ENCODE data around the gene PRKCH.

PRKCH gene

DNA sequence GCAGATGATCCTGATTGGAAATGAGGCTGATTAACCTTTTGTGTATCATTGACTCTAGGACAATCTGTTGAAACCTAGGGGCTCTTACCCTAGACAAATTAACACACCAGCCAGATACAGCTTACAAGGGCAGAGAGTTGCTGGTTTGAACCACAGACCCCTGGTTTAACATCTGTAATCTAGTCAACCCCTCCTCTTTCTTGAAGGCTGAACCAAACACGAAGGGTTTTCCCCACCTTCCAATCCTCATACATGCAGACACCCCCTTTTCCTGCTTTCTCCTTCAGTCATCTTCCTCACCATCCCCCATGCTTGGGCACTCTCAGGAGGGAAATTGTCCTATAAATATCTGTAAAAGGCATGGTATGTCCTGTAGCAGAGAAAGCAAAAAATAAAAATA is 247.9 kb downstream of the PRKCH start:
- no peak for DNase-seq (ENCODE audit: low spot score)

- DNase-seq (ENCODE audit: low spot score): peak; percentile 73
These were observed 248.6 kb downstream of the PRKCH start for GRCh38 chr14:61569812-61570548.

DNA sequence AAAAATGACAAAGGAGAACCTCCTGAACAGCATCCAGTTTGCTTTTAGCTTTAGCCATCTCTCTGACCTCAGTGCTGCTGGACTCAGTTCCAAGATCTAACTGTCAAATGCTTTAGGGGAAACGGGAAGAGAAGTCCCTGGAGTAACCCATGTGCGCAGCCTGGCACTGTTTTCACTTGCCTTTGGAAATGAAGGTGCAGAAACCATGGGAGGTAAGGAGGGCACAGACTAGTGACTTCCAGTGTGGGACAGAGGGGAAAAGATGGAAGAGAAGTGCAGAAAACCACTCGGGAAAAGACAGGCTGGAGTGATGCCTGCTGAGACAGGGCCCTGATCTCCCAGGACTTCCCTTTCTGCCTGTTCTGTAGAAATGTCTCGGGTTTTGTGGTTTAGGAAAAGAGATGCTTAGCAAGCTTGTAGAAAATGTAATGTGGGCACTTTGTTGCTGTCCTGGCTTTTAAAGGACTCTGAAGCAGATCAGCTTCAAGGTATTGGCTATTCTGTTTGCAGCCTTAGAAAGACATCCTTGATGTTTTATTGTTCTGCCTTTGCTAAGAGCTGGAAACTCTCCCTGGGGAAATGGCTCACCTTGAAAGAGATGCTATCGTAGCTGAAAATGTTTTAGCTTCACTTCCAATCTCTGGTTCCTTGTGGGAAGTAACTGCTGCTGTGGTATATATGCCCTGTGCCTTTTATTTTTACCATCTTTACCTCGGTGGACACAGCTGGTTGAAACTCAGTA is 249.3 kb downstream of the PRKCH start:
- DNase-seq (ENCODE audit: low spot score): no peak

DNA sequence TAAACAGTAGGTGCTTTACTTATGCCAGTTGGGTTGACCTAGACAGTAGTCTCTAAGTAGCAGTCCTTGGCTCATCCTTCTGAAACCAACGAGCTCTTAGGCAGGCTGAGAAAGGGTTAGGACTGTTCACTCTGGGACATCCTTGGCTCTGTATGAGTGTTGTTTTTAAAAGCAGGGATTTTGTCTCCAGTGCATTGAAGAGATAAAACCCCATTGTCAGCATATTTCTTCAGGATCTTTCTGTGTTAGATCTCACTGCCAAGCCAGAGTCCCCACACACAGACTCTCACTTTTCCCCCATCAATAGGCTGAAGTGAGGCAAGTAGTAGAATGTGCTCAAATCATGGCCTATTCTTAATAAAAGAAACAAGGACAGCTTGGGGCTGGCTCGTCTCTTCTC is 250.5 kb downstream of the PRKCH start:
- no peak for DNase-seq (ENCODE audit: low spot score)

GRCh38 chr14:61573321-61573720 is 251.9 kb downstream of the PRKCH start:
- DNase-seq (ENCODE audit: low spot score): no peak

DNA sequence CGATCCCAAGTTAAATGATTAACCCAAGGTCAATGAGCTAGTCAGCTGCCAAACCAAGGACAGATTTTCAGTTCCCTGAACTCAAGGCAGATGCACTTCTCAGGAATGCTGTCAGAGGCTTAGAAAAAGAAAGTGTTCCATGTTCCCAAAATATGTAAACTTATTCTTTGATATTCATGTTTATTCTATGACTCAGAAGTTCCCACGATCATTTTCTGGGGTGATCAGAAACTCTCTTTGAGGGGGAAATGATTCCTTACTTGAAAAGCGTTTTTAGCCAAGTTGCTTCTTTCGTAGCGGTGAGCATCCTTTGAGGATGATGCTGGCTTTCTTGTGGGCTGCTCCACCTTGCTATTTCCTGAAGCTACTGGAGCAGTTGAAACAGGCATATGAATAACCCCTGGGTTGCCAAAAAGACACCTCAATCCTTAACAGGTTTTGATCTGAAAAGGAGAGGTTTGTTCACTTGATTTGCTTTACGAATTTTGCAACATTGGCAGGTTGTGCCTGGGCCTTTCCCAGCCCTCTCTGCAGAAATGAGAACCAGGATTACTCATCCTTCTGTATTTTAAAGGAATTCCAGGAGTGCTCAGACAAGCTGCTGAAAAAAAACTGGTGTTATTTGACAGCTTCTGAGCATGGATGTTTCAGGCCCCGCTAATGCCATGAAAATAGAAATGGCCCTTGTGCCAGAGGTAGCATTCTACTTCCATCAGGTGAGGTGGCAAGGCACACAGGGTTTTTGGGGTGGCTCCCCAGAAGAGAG is 252.6 kb downstream of the PRKCH start:
- DNase-seq (ENCODE audit: low spot score): peak; percentile 60

DNA sequence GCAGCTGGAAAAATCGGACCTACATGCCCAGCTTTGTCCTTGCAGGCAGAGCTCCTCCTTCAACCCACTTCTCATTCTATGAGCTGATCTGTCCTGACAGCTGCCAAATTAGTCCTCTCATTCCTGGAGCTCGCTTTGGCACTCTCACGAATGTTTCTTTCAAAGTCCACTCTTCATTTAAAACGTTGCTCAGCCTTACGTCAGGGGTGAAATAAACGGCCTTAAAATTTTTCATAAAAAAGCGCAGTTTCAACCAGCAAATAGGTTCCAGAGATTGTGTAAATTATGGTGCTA is 253.1 kb downstream of the PRKCH start:
- DNase-seq (ENCODE audit: low spot score): no peak

DNA sequence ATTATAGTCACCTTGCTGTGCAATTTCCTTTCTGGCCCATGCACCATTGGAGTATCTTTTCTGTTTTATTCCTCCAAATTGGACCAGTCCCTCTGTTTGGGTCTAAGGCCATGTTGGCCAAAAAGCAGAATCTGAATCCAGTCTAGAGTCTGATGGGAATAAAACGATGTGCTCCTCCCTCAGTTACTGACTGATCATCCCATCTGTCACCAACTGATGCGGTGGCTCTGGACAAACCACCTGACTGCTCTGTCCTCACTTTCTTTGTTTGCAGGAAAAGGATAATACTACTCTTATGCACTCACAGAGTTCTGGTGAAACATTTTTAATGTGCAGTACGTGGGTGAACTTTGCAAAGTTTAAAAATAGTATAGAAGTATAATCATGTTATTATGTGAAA is 253.7 kb downstream of the PRKCH start:
- DNase-seq (ENCODE audit: low spot score): no peak

- no peak for DNase-seq (ENCODE audit: low spot score)
These were observed 254.3 kb downstream of the PRKCH start for GRCh38 chr14:61575551-61576150.

GRCh38 chr14:61577506-61577931 is 256.1 kb downstream of the PRKCH start:
- no peak for DNase-seq (ENCODE audit: low spot score)

- DNase-seq (ENCODE audit: low spot score): no peak
These were observed 257.4 kb downstream of the PRKCH start for GRCh38 chr14:61578745-61579144.

GRCh38 chr14:61581340-61581739 is 260.0 kb downstream of the PRKCH start:
- DNase-seq (ENCODE audit: low spot score): no peak

- DNase-seq (ENCODE audit: low spot score): no peak
These were observed 260.7 kb downstream of the PRKCH start for GRCh38 chr14:61581955-61582615.

DNA sequence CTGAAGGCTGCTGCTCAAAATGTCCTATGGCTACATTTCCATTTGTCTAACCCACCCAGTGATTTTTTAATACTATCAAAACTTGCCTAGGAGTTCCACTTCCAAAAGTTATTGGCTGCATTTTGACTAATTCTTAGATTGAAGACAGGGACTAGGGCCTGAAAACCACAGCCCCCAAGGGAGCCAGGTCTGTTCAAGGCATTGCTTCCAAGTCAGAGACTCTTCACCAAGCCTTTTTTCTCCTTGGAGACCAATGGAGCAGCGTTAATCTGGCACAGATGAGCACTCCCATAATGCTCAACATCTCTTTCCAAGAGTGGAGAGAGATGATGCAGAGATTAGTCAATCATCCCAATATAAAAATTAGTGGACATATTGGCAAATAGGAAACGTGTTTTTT is 261.4 kb downstream of the PRKCH start:
- no peak for DNase-seq (ENCODE audit: low spot score)

DNA sequence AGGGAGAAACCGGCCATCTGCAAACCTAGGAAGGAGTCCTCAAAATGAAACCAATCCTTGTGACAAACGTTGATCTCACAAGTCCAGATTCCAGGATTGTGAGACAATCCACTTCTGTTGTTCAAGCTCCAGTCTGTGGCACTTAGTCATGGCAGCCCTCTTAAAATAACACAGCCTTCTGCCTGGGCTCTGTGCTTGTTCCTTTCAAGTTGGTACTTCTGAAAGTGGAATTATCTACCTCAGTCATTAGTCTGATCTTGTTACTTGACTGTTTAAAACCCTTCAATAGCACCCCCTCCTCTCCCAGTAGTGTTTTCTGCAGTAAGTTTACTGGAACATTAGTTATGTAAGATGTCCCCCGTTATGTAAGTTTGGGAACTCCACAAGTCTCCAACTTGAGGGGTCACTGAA is 263.0 kb downstream of the PRKCH start:
- DNase-seq (ENCODE audit: low spot score): no peak

DNA sequence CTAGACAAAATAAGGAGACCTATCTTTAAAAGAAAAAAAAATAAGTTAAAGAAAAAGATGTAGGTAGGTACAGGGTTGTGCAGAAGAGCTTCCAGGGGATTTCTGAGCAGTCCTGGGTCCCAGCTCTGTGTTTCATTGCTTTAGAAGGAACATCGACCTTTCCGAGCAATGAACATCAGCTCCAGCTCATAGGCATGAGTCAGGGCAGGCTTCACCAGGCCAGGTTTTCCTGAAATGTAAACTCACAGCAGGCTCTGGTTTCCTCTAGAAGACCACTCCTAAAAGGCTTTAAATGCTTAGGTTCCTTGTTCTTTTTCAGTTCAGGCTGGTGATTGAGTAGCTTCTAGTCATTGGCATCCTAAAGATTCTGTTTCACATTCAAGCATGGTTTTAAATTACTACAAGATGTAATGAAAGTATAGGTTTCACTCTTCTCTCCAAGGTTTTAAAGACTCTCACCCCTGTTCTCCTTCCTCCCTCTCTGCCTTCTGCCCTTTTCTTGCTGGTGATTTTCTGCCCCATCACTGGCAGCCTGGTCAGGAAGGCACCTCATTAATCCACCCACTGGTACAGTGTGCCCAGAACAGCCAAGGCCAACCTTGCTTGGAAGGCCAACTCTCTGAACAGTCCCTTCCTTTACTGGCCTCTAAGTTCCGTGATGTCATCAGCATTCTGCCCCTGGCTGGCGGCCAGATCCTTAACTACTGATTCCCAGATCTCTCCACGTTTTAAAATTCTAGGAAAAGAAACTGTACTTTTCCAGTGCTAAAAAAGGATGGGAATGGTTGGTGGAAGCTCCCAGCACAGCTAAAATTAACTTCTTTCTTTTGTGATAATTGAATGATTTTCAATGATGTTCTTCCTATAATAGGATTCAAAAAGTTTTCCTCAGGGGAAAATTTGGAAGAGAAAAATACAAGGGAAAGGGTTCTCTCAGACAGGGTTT is 264.5 kb downstream of the PRKCH start:
- DNase-seq (ENCODE audit: low spot score): peak; percentile 41

DNA sequence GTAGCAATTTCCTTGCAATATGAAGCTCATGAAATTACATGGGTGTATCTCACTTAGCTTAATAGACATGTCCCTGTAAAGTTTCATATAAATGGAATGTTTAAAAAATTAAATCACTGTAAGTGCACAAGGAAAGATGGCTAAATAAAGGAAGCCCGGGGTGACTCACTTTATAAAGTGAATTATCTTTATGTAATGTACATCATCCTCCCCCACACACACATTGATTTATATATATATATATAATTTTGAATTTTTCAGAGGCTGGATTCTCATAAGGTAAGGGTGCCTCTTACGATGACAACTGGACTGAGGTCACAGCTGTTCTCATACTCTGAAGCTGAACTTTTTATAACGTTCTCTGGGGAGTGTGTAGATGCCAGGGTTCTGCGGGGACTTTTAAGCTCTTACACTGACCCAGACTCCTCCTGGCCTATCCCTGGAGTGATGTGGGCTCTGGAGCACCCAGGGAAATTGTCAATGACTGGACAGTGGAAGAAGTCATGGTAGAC is 265.2 kb downstream of the PRKCH start:
- DNase-seq (ENCODE audit: low spot score): peak; percentile 38

GRCh38 chr14:61587081-61587713 is 265.8 kb downstream of the PRKCH start:
- no peak for DNase-seq (ENCODE audit: low spot score)

- DNase-seq (ENCODE audit: low spot score): no peak
These were observed 267.1 kb downstream of the PRKCH start for GRCh38 chr14:61588419-61588901.

Measured in GM03348 (cell line).